Gastroesophageal sphincter (tissue), 4 donors: ENCODE data around the gene ARL10. TPM values are rescaled to one million over a fixed set of nuclear protein-coding genes. Genes with fewer than 3 reads are reported as not detected.

Experiments
- ATAC-seq: fragments of 150-250 bp; one replicate; pipeline ENCODE4 v1.9.1; 2016; ENCODE audit warnings: mild to moderate bottlenecking, moderate library complexity
- H3K27ac ChIP-seq, 4 donors: fragments of 200-600 bp; sonication (generic) in 3 of 4; 1 replicate in 3 of 4; 2 replicates in 1 of 4; pipeline ENCODE4 v1.5.1; 2016 to 2019
- H3K27me3 ChIP-seq: fragments of 200-600 bp; sonication (generic); one replicate; pipeline ENCODE4 v1.5.1; 2019
- H3K36me3 ChIP-seq, 2 donors: fragments of 200-600 bp; sonication (generic); one replicate each; pipeline ENCODE4 v1.5.1; 2019; ENCODE audit warnings: control low read depth in 1 of 2
- H3K4me1 ChIP-seq, 3 donors: fragments of 200-600 bp; sonication (generic); 1 replicate in 2 of 3; 2 replicates in 1 of 3; pipeline ENCODE4 v1.5.1; 2016 to 2019; ENCODE audit warnings: control low read depth in 2 of 3
- H3K4me3 ChIP-seq, 2 donors: fragments of 200-600 bp; sonication (generic); one replicate each; pipeline ENCODE4 v1.5.1; 2019; ENCODE audit warnings: mild to moderate bottlenecking in 1 of 2, moderate library complexity in 1 of 2
- H3K9me3 ChIP-seq, 3 donors: fragments of 200-600 bp; sonication (generic); one replicate each; pipeline ENCODE4 v1.5.1; 2017 to 2019; ENCODE audit warnings: control low read depth in 2 of 3
- EP300 ChIP-seq: sonication (generic); formaldehyde crosslinking; IDR thresholded peaks from one replicate; pipeline ENCODE4 v1.6.1; 2017; ENCODE audit warnings: antibody characterized with exemption, mild to moderate bottlenecking
- POLR2A ChIP-seq, 2 donors: fragments of 450-650 bp; IDR thresholded peaks; one replicate each; pipeline ENCODE4 v1.6.1; 2017; ENCODE audit warnings: antibody characterized with exemption in 2 of 2, mild to moderate bottlenecking in 2 of 2, moderate library complexity in 1 of 2
- POLR2AphosphoS5 ChIP-seq: sonication (generic); formaldehyde crosslinking; IDR thresholded peaks from one replicate; pipeline ENCODE4 v1.6.1; 2017; ENCODE audit warnings: antibody characterized with exemption
- WGBS, 2 donors: methylation state at CpG; one replicate each; pipeline ENCODE4 v1.1.5; 2018; ENCODE audit warnings: low coverage in 1 of 2; 5-methylcytosine and 5-hydroxymethylcytosine counted together
- total RNA-seq, 4 donors: library from RNA; depleted of rRNA; stranded (reverse); fragments of >200 nt; gene quantifications; one replicate each; pipeline ENCODE4 v1.1.0, GENCODE V29; 2016
- TF ChIP-seq, protein P1 (sequence below), 4 experiments: fragments of 200-600 bp in 2 of 4; fragments of 450-650 bp in 2 of 4; sonication (generic) in 1 of 4; IDR thresholded peaks; one replicate each; pipeline ENCODE4 v1.5.1; 2017 to 2019; ENCODE audit warnings: antibody characterized with exemption in 4 of 4, mild to moderate bottlenecking in 2 of 4, moderate library complexity in 2 of 4

Gene ARL10
- total RNA-seq, 4 donors from 2014 or later = 4.4 to 23.3 (median 10.8) TPM

DNA sequence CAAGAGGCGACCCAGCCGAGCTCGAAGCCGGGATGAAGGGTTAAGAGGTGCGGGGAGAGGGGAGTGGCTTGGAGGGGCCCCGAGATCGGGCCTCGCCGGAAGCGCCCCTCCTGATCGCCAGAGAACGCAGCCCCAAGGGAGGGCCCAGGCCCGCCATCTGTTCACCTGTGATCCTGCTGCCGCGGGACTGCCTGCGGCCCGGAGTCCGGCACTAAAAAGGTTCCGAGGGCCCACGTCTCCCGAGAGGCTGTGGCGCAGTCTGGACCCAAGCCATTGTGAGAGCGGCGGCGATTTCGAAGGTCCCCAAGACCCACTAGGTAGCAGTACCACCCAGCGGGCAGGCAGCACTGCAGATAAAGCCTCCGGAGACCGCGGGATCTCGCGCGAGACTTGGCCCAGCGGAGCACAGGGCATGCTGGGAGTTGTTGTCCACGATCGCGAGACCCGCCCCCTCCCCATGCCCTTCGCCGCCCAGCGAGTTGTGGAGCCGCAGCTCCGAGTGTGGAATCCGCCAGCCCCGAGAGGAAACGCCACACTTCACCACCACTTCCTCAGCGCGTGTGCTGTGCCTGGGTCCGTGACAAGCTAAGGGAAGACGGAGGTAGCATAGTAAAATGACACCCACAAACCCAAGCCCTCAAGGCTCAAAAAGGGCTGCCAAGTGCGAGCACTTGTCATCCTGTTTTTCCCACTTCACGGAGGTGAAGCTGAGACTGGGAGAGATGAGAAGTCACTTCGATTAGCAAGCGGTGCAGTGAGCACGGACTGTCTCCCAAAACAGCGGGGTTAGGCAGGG is 3.7 kb upstream of the ARL10 start, which contains the start of gene KIAA1191:
Gene KIAA1191, minus strand, starts transcription at position 328 of the 796 bp plus-strand sequence. CDS start 2,256 bp downstream, outside the sequence.
- no peaks in the 10 kb centered on the region for H3K27me3 ChIP-seq
- H3K27ac ChIP-seq = peak within 1 kb of the TSS; percentile 52 to 83 (median 82)
- ATAC-seq = peak; percentile 95
- peaks cover 0 to 54% (median 16%) of the 10 kb centered on the region in 3 donors for H3K4me1 ChIP-seq
- H3K4me3 ChIP-seq = peak within 1 kb of the TSS; percentile 78 to 94
- TF ChIP-seq, protein P1, sequence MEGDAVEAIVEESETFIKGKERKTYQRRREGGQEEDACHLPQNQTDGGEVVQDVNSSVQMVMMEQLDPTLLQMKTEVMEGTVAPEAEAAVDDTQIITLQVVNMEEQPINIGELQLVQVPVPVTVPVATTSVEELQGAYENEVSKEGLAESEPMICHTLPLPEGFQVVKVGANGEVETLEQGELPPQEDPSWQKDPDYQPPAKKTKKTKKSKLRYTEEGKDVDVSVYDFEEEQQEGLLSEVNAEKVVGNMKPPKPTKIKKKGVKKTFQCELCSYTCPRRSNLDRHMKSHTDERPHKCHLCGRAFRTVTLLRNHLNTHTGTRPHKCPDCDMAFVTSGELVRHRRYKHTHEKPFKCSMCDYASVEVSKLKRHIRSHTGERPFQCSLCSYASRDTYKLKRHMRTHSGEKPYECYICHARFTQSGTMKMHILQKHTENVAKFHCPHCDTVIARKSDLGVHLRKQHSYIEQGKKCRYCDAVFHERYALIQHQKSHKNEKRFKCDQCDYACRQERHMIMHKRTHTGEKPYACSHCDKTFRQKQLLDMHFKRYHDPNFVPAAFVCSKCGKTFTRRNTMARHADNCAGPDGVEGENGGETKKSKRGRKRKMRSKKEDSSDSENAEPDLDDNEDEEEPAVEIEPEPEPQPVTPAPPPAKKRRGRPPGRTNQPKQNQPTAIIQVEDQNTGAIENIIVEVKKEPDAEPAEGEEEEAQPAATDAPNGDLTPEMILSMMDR (IDR thresholded peaks at IDR 0.05) = peak in 2 of 4 experiments; percentile 26 to 56
- no peak for TF ChIP-seq EP300
- peak; percentile 61 to 72 for TF ChIP-seq POLR2A (IDR thresholded peaks at IDR 0.05)
- TF ChIP-seq POLR2AphosphoS5 = peak; percentile 91
- no peaks in the 10 kb centered on the region for H3K9me3 ChIP-seq
- H3K36me3 ChIP-seq = peaks cover 0 to 29% of the 10 kb centered on the region in 2 donors
- WGBS, 2 donors = 0% methylated on average over 3 of the region's 56 CpGs; no CpG with 5 or more reads in 1 of the 2 donors

DNA sequence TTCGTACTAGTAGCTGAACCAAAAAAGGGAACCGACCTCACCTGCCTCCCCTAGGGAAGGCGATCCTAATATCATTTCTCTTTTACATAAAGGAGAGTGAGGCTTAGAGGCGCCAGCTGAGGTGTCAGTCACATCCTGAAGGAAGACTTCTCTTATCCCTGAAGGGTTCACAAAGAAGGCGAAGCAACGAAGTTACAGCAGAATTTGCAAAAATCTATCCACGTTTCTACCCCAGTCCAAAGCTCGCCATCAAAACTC is 3.1 kb upstream of the ARL10 start:
- no peak for ATAC-seq
- Histone ChIP-seq H3K27ac (peak overlapping the region in 3 of 4 donors; percentile 82 to 83 (median 82)), H3K4me3 (peak overlapping the region; percentile 78 to 94), H3K4me1 (peaks cover 0 to 59% (median 16%) of the 10 kb centered on the region in 3 donors), H3K27me3 (no peaks in the 10 kb centered on the region), H3K9me3 (no peaks in the 10 kb centered on the region), H3K36me3 (peaks cover 0 to 25% of the 10 kb centered on the region in 2 donors)
- 83 to 86% methylated on average over 2 to 6 of the region's 8 CpGs for WGBS, 2 donors
- TF ChIP-seq POLR2AphosphoS5 (no peak), EP300 (no peak), POLR2A (IDR thresholded peaks at IDR 0.05) (no peak)
- TF ChIP-seq, protein P1 (IDR thresholded peaks at IDR 0.05) = no peak

DNA sequence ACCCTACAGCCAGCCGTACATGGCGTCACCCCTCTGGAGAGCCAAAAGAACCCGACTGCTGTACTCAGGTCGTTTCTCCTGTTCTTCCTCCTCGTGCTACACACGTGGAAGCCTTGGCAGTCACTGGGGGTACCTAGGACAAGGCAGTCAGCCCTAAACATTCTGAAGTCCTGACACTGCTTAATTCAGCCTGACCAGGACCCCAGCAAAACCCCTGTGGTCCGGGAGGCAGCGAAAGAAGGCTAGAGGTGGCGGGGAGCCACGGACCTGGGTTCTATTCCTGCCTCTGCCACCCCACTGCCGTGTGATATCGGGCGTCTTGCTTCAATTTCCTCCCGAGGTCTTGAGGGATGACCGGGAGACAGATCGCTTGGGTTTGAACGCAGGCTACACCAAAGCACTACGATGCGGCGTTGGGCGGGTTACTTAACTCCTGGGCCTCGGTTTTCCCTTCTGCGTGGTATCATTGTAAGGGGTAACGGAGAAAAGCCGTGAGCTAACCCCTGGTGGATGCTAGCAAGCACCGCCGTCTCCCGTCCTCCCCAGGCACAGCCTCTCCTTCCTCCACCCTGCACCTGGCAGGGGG is 429 bp upstream of the ARL10 start:
- peaks cover 0 to 28% of the 10 kb centered on the region in 2 donors for H3K36me3 ChIP-seq
- no peak for ATAC-seq
- H3K27me3 ChIP-seq = no peaks in the 10 kb centered on the region
- H3K9me3 ChIP-seq = no peaks in the 10 kb centered on the region
- TF ChIP-seq, protein P1 (IDR thresholded peaks at IDR 0.05) = no peak
- TF ChIP-seq POLR2A (IDR thresholded peaks at IDR 0.05) (no peak), POLR2AphosphoS5 (no peak), EP300 (no peak)
- peak overlapping the region; percentile 64 to 89 for H3K4me3 ChIP-seq
- peaks cover 0 to 47% (median 11%) of the 10 kb centered on the region in 3 donors for H3K4me1 ChIP-seq
- H3K27ac ChIP-seq = peak overlapping the region; percentile 66 to 89 (median 87)
- WGBS, 2 donors = 31% methylated on average over 6 of the region's 28 CpGs; no CpG with 5 or more reads in 1 of the 2 donors

DNA sequence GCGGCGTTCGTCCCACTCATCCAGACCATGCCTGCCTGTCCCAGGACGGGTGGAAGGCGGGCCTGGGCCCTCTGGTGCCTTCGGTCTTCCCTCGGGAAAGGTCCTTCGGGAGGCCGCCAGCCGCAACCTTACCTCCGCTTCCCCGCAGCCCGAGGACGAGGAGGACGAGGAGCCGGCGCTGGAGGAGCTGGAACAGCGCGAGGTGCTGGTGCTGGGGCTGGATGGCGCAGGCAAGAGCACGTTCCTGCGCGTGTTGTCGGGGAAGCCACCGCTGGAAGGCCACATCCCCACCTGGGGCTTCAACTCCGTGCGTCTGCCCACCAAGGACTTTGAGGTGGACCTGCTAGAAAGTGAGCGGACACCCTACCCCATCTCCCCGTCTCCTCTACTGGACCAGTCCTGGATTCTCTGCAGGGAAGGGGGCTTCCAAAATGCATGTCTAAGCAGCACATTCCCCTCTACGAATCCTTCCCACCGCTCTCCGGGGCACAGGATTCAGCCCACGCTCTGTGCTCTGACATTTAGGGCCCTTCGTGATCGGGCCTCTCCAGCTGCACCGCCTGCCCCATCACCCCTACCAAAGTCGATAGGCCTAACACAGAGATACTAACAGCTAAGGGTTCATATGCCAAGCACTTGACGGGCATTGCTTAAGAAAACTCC is 1.1 kb downstream of the ARL10 start:
- TF ChIP-seq POLR2A (IDR thresholded peaks at IDR 0.05) (no peak), POLR2AphosphoS5 (no peak), EP300 (no peak)
- TF ChIP-seq, protein P1 (IDR thresholded peaks at IDR 0.05) = no peak
- peak overlapping the region; percentile 64 to 89 for H3K4me3 ChIP-seq
- WGBS, 2 donors = 63 to 93% methylated on average over 6 to 8 of the region's 38 CpGs
- peaks cover 0 to 43% of the 10 kb centered on the region in 2 donors for H3K36me3 ChIP-seq
- H3K9me3 ChIP-seq = no peaks in the 10 kb centered on the region
- H3K4me1 ChIP-seq = peaks cover 0 to 36% (median 4%) of the 10 kb centered on the region in 3 donors
- H3K27ac ChIP-seq = peak overlapping the region; percentile 66 to 89 (median 87)
- no peaks in the 10 kb centered on the region for H3K27me3 ChIP-seq
- no peak for ATAC-seq
